WTC11 (cell line): ENCODE data around the gene TLR4. TPM values are rescaled to one million over a fixed set of nuclear protein-coding genes. Genes with fewer than 3 reads are reported as not detected.
A peak's percentile ranks its signal among the peaks of the same experiment; 100 is the strongest.

ENCODE experiments used
- ATAC-seq: fragments of 200-7000 bp; cut with Tn5 transposase; 2 replicates; pipeline ENCODE4 v1.10.0; 2021; ENCODE audit warnings: mild to moderate bottlenecking, moderate library complexity
- CTCF ChIA-PET: fragments of 300-600 bp; sonication (Branson Sonifier 250); formaldehyde crosslinking; loops from one replicate; lab custom pipeline; 2021; ENCODE audit warnings: antibody characterized with exemption; lab: Charles Lee
- POLR2A ChIA-PET: fragments of 350-600 bp; sonication (Branson Sonifier 250); formaldehyde crosslinking; loops from one replicate; lab custom pipeline; 2021; ENCODE audit warnings: antibody characterized with exemption; lab: Charles Lee
- DNase-seq: peaks from one replicate; pipeline ENCODE4 v3.0.0; 2021; ENCODE audit warnings: low spot score
- H3K27ac Mint-ChIP-seq: 2 replicates; pipeline ENCODE4 v1.8.0; 2021; ENCODE audit warnings: mixed read lengths
- H3K27me3 Mint-ChIP-seq: 2 replicates; pipeline ENCODE4 v1.8.0; 2021; ENCODE audit warnings: low read depth, mild to moderate bottlenecking, moderate library complexity, mixed read lengths
- H3K36me3 Mint-ChIP-seq: 2 replicates; pipeline ENCODE4 v1.8.0; 2021; ENCODE audit warnings: mixed read lengths
- H3K4me1 Mint-ChIP-seq: 2 replicates; pipeline ENCODE4 v1.8.0; 2022; ENCODE audit warnings: mixed read lengths
- H3K4me3 Mint-ChIP-seq: 2 replicates; pipeline ENCODE4 v1.8.0; 2021; ENCODE audit warnings: mild to moderate bottlenecking, moderate library complexity, mixed read lengths
- H3K9me3 Mint-ChIP-seq: 2 replicates; pipeline ENCODE4 v1.8.0; 2021; ENCODE audit warnings: mixed read lengths
- ELF4 ChIP-seq: sonication (generic); formaldehyde crosslinking; IDR thresholded peaks from 2 replicates; pipeline ENCODE4 v1.8.1; 2022; ENCODE audit warnings: low read depth, mild to moderate bottlenecking, moderate library complexity, missing genetic modification reagents
- GABPB1 ChIP-seq: sonication (generic); formaldehyde crosslinking; IDR thresholded peaks from 2 replicates; pipeline ENCODE4 v1.8.1; 2023; ENCODE audit warnings: mild to moderate bottlenecking, missing genetic modification reagents
- GTF2I ChIP-seq: fragments of 250-450 bp; sonication (Bioruptor Pico); conservative IDR thresholded peaks from 2 replicates; pipeline ENCODE4 v1.4.0; 2021; ENCODE audit warnings: mild to moderate bottlenecking
- HMGA2 ChIP-seq: fragments of 250-450 bp; sonication (Bioruptor Pico); IDR thresholded peaks from 2 replicates; pipeline ENCODE4 v1.4.0; 2021; ENCODE audit warnings: mild to moderate bottlenecking, moderate library complexity
- HMGXB4 ChIP-seq: sonication (generic); formaldehyde crosslinking; IDR thresholded peaks from 2 replicates; pipeline ENCODE4 v1.8.1; 2023; ENCODE audit warnings: mild to moderate bottlenecking, moderate library complexity, missing genetic modification reagents
- IRF1 ChIP-seq: sonication (generic); formaldehyde crosslinking; IDR thresholded peaks from 2 replicates; pipeline ENCODE4 v1.8.0; 2023; ENCODE audit warnings: missing genetic modification reagents
- JAZF1 ChIP-seq: fragments of 250-450 bp; sonication (Bioruptor Pico); IDR thresholded peaks from 2 replicates; pipeline ENCODE4 v1.9.0; 2021; ENCODE audit warnings: moderate library complexity, mild to moderate bottlenecking, inconsistent platforms
- JUN ChIP-seq: sonication (generic); formaldehyde crosslinking; IDR thresholded peaks from 2 replicates; pipeline ENCODE4 v1.8.0; 2023; ENCODE audit warnings: mild to moderate bottlenecking, missing genetic modification reagents
- MLX ChIP-seq: sonication (generic); formaldehyde crosslinking; IDR thresholded peaks from 2 replicates; pipeline ENCODE4 v1.8.1; 2023; ENCODE audit warnings: mild to moderate bottlenecking, missing genetic modification reagents, moderate library complexity
- MXD4 ChIP-seq: fragments of 250-450 bp; sonication (Bioruptor Pico); IDR thresholded peaks from 2 replicates; pipeline ENCODE4 v1.8.0; 2021; ENCODE audit warnings: mild to moderate bottlenecking, moderate library complexity, borderline replicate concordance
- MYBL2 ChIP-seq: sonication (generic); formaldehyde crosslinking; IDR thresholded peaks from 2 replicates; pipeline ENCODE4 v1.8.1; 2023; ENCODE audit warnings: mild to moderate bottlenecking, moderate library complexity, missing genetic modification reagents
- PREB ChIP-seq: sonication (generic); formaldehyde crosslinking; IDR thresholded peaks from 2 replicates; pipeline ENCODE4 v1.8.1; 2022; ENCODE audit warnings: mild to moderate bottlenecking, missing genetic modification reagents, moderate library complexity, borderline replicate concordance
- RORB ChIP-seq: fragments of 250-450 bp; sonication (Bioruptor Pico); IDR thresholded peaks from 2 replicates; pipeline ENCODE4 v1.9.0; 2021; ENCODE audit warnings: mild to moderate bottlenecking
- SOX15 ChIP-seq: fragments of 250-450 bp; sonication (Bioruptor Pico); IDR thresholded peaks from 2 replicates; pipeline ENCODE4 v1.9.0; 2021; ENCODE audit warnings: mild to moderate bottlenecking
- STAT6 ChIP-seq: sonication (generic); formaldehyde crosslinking; conservative IDR thresholded peaks from 2 replicates; pipeline ENCODE4 v1.8.1; 2023; ENCODE audit warnings: mild to moderate bottlenecking, low read depth, missing genetic modification reagents, moderate library complexity
- TEAD4 ChIP-seq: sonication (generic); formaldehyde crosslinking; IDR thresholded peaks from 2 replicates; pipeline ENCODE4 v1.8.0; 2022; ENCODE audit warnings: mild to moderate bottlenecking, missing genetic modification reagents
- TP53 ChIP-seq: sonication (generic); formaldehyde crosslinking; IDR thresholded peaks from 2 replicates; pipeline ENCODE4 v1.8.1; 2023; ENCODE audit warnings: mild to moderate bottlenecking, missing genetic modification reagents
- ZNF138 ChIP-seq: sonication (generic); formaldehyde crosslinking; conservative IDR thresholded peaks from 2 replicates; pipeline ENCODE4 v1.8.1; 2022; ENCODE audit warnings: mild to moderate bottlenecking, moderate library complexity, missing genetic modification reagents
- ZNF281 ChIP-seq: sonication (generic); formaldehyde crosslinking; IDR thresholded peaks from 2 replicates; pipeline ENCODE4 v1.8.0; 2023; ENCODE audit warnings: mild to moderate bottlenecking, missing genetic modification reagents
- ZNF396 ChIP-seq: fragments of 250-450 bp; sonication (Bioruptor Pico); IDR thresholded peaks from 2 replicates; pipeline ENCODE4 v1.8.0; 2021; ENCODE audit warnings: mild to moderate bottlenecking, moderate library complexity, borderline replicate concordance
- ZNF416 ChIP-seq: fragments of 250-450 bp; sonication (Bioruptor Pico); IDR thresholded peaks from 2 replicates; pipeline ENCODE4 v1.9.0; 2021; ENCODE audit warnings: mild to moderate bottlenecking, inconsistent platforms
- total RNA-seq: library from RNA; stranded (reverse); gene quantifications from 3 replicates; pipeline ENCODE4 v1.2.3, GENCODE V29; 2021

TLR4 gene
- total RNA-seq, 1 experiment from 2014 or later = 0.11 TPM

- TF ChIP-seq RORB (CRISPR knock-in tag) = no peak
These were observed 37.9 kb downstream of the TLR4 start (continued) for GRCh38 chr9:117742131-117742530.

- Mint-ChIP-seq H3K4me1 (peaks cover 12% of the 10 kb centered on the region), H3K36me3 (peaks cover 2% of the 10 kb centered on the region), H3K27ac (no peak overlapping the region), H3K9me3 (peaks cover 3% of the 10 kb centered on the region; the same call in 1 of the 2 replicates), H3K4me3 (peak overlapping the region; percentile 62), H3K27me3 (peaks cover 27% of the 10 kb centered on the region)
- POLR2A ChIA-PET = no interaction called here
- TF ChIP-seq ZNF396 (no peak), STAT6 (no peak), JAZF1 (CRISPR knock-in tag) (no peak), TEAD4 (CRISPR knock-in tag) (no peak), HMGA2 (no peak), ZNF281 (CRISPR knock-in tag) (no peak), SOX15 (CRISPR knock-in tag) (no peak), RORB (CRISPR knock-in tag) (no peak), HMGXB4 (CRISPR knock-in tag) (no peak)
- CTCF ChIA-PET = no interaction called here
- ATAC-seq (no peak), DNase-seq (no peak)
These were observed 40.2 kb downstream of the TLR4 start for GRCh38 chr9:117744369-117744768.

GRCh38 chr9:117744856-117745389, 40.7 kb downstream of the TLR4 start:
- DNase-seq = peak; percentile 36
- POLR2A ChIA-PET = no interaction called here
- peaks cover 27% of the 10 kb centered on the region for H3K27me3 Mint-ChIP-seq
- peaks cover 12% of the 10 kb centered on the region for H3K4me1 Mint-ChIP-seq
- CTCF ChIA-PET = no interaction called here
- H3K27ac Mint-ChIP-seq = no peak overlapping the region
- peak; percentile 92 for ATAC-seq
- peaks cover 2% of the 10 kb centered on the region for H3K36me3 Mint-ChIP-seq
- H3K9me3 Mint-ChIP-seq = peaks cover 3% of the 10 kb centered on the region; the same call in 1 of the 2 replicates
- peak overlapping the region; percentile 67 for H3K4me3 Mint-ChIP-seq
- TF ChIP-seq MLX (CRISPR knock-in tag) (no peak), GABPB1 (CRISPR knock-in tag) (no peak), TP53 (CRISPR knock-in tag) (no peak), IRF1 (no peak), ZNF138 (CRISPR knock-in tag) (no peak), ZNF416 (CRISPR knock-in tag) (no peak), GTF2I (CRISPR knock-in tag) (no peak), ELF4 (no peak), STAT6 (no peak), MXD4 (CRISPR knock-in tag) (no peak), JUN (no peak), MYBL2 (CRISPR knock-in tag) (no peak), PREB (CRISPR knock-in tag) (no peak)
